ENCODE results near the gene KRTAP19-7.

KRTAP19-7 gene

GRCh38 chr21:30561264-30561895 lies at the start of gene KRTAP19-7:
Gene KRTAP19-7, minus strand, starts transcription at chr21:30561314. Its CDS starts 25 bp downstream, at chr21:30561289.
- no peak within 1 kb of the TSS for H3K4me3 ChIP-seq (ENCODE audit: control insufficient read depth, low read depth, low read length)
- no peak for TF ChIP-seq CTCF (conservative IDR thresholded peaks at IDR 0.05; ENCODE audit: control insufficient read depth, insufficient read depth, low read depth, low read length)
- no peak for DNase-seq (ENCODE audit: low read depth)

- H3K4me3 ChIP-seq (ENCODE audit: control insufficient read depth, low read depth, low read length): no peak overlapping the region
- no peak for DNase-seq (ENCODE audit: low read depth)
- TF ChIP-seq CTCF (conservative IDR thresholded peaks at IDR 0.05; ENCODE audit: control insufficient read depth, insufficient read depth, low read depth, low read length): no peak
These were observed 44.9 kb upstream of the KRTAP19-7 start for GRCh38 chr21:30605968-30606367.

- DNase-seq (ENCODE audit: low read depth): no peak
- no peak for TF ChIP-seq CTCF (conservative IDR thresholded peaks at IDR 0.05; ENCODE audit: control insufficient read depth, insufficient read depth, low read depth, low read length)
- H3K4me3 ChIP-seq (ENCODE audit: control insufficient read depth, low read depth, low read length): no peak within 1 kb of the TSS
These were observed 39.7 kb upstream of the KRTAP19-7 start, which contains the start of gene KRTAP22-1 for GRCh38 chr21:30600787-30601186. Gene KRTAP22-1, plus strand, starts transcription at chr21:30601087.

- H3K4me3 ChIP-seq (ENCODE audit: control insufficient read depth, low read depth, low read length): no peak within 1 kb of the TSS
- DNase-seq (ENCODE audit: low read depth): no peak
- no peak for TF ChIP-seq CTCF (conservative IDR thresholded peaks at IDR 0.05; ENCODE audit: control insufficient read depth, insufficient read depth, low read depth, low read length)
These were observed 37.7 kb upstream of the KRTAP19-7 start, which contains the start of gene KRTAP6-2 for GRCh38 chr21:30598802-30599201. Gene KRTAP6-2, minus strand, starts transcription at chr21:30598902. Its CDS starts 28 bp downstream, at chr21:30598874.

GRCh38 chr21:30592140-30592539 lies 31.0 kb upstream of the KRTAP19-7 start, which contains the start of gene KRTAP6-3:
Gene KRTAP6-3, plus strand, starts transcription at chr21:30592440. Its CDS starts 6 bp downstream, at chr21:30592446.
- no peak for TF ChIP-seq CTCF (conservative IDR thresholded peaks at IDR 0.05; ENCODE audit: control insufficient read depth, insufficient read depth, low read depth, low read length)
- no peak for DNase-seq (ENCODE audit: low read depth)
- H3K4me3 ChIP-seq (ENCODE audit: control insufficient read depth, low read depth, low read length): no peak within 1 kb of the TSS

GRCh38 chr21:30590297-30590696 lies 29.2 kb upstream of the KRTAP19-7 start, which contains the start of gene KRTAP22-2:
Gene KRTAP22-2, minus strand, starts transcription at chr21:30590397.
- DNase-seq (ENCODE audit: low read depth): no peak
- TF ChIP-seq CTCF (conservative IDR thresholded peaks at IDR 0.05; ENCODE audit: control insufficient read depth, insufficient read depth, low read depth, low read length): no peak

More at GRCh38 chr21:30590297-30590696, 29.2 kb upstream of the KRTAP19-7 start, which contains the start of gene KRTAP22-2:
- no peak within 1 kb of the TSS for H3K4me3 ChIP-seq (ENCODE audit: control insufficient read depth, low read depth, low read length)

All from fibroblast of mammary gland (primary cell).